ENCODE measurements around the gene SSTR3.

DNA sequence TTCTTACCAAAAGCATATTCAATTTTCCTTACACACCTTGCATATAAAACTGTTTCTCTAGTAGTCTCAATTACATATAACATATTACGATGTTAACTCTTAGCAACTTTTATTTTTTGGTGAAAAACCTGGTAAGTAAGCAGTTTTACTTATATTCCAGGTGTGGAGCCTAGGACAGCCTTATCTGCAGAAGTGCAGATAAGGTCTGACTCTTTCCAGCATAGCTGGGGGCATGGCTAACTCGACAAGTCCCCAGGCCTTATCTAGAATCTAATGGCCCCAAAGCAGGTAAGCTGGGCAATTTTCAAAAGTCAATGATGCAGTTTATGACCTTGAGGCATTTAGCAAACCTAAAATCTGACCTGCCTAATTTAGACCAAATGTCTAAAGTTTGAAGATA is 20.1 kb downstream of the SSTR3 start:
- TF ChIP-seq, protein P1, sequence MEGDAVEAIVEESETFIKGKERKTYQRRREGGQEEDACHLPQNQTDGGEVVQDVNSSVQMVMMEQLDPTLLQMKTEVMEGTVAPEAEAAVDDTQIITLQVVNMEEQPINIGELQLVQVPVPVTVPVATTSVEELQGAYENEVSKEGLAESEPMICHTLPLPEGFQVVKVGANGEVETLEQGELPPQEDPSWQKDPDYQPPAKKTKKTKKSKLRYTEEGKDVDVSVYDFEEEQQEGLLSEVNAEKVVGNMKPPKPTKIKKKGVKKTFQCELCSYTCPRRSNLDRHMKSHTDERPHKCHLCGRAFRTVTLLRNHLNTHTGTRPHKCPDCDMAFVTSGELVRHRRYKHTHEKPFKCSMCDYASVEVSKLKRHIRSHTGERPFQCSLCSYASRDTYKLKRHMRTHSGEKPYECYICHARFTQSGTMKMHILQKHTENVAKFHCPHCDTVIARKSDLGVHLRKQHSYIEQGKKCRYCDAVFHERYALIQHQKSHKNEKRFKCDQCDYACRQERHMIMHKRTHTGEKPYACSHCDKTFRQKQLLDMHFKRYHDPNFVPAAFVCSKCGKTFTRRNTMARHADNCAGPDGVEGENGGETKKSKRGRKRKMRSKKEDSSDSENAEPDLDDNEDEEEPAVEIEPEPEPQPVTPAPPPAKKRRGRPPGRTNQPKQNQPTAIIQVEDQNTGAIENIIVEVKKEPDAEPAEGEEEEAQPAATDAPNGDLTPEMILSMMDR (conservative IDR thresholded peaks at IDR 0.05), result no peak
- TF ChIP-seq ZFX (IDR thresholded peaks at IDR 0.05), result no peak
